T-helper 17 cell (primary cell): ENCODE measurements around the gene LRRC8D. TPM values are rescaled to one million over a fixed set of nuclear protein-coding genes. Genes with fewer than 3 reads are reported as not detected.
"Not testable (repeated sequence)": the region's sequence is repeated elsewhere in the genome, so short reads cannot be mapped to it uniquely, and the experiment has no call there.

Experiments used
- ATAC-seq: fragments of 150-1000 bp; cut with Tn5 transposase; 2 replicates; pipeline ENCODE4 v1.10.0; 2021; ENCODE audit warnings: mild to moderate bottlenecking, moderate library complexity
- DNase-seq, 3 donors: peaks; one replicate each; pipeline versions ENCODE4 v3.0.0 to v3.0.0-alpha.2; 2020 to 2021
- H3K9me3 ChIP-seq: one replicate; pipeline ENCODE4 v1.7.0; 2013; ENCODE audit warnings: low read length, mild to moderate bottlenecking; ENCODE audit not compliant: control insufficient read depth, poor library complexity, severe bottlenecking
- H3K27ac Mint-ChIP-seq: one replicate; pipeline ENCODE4 v1.8.0; 2022; ENCODE audit warnings: mild to moderate bottlenecking, moderate library complexity, mixed read lengths
- H3K27me3 Mint-ChIP-seq: one replicate; pipeline ENCODE4 v1.8.0; 2022; ENCODE audit warnings: mixed read lengths
- H3K36me3 Mint-ChIP-seq: one replicate; pipeline ENCODE4 v1.8.0; 2022; ENCODE audit warnings: low read depth, mixed read lengths
- H3K4me1 Mint-ChIP-seq: one replicate; pipeline ENCODE4 v1.8.0; 2022; ENCODE audit warnings: mild to moderate bottlenecking, mixed read lengths
- H3K4me3 Mint-ChIP-seq: one replicate; pipeline ENCODE4 v1.8.0; 2022; ENCODE audit warnings: mild to moderate bottlenecking, moderate library complexity, mixed read lengths
- total RNA-seq, 4 donors: library from RNA in 2 of 4; stranded (reverse) in 2 of 4; gene quantifications; one replicate each; pipeline ENCODE4 v1.2.3 and lab custom pipeline; 2022 to 2026

The LRRC8D gene
- total RNA-seq, 2 donors from 2014 or later, result 28.3 to 33.5 TPM

DNA sequence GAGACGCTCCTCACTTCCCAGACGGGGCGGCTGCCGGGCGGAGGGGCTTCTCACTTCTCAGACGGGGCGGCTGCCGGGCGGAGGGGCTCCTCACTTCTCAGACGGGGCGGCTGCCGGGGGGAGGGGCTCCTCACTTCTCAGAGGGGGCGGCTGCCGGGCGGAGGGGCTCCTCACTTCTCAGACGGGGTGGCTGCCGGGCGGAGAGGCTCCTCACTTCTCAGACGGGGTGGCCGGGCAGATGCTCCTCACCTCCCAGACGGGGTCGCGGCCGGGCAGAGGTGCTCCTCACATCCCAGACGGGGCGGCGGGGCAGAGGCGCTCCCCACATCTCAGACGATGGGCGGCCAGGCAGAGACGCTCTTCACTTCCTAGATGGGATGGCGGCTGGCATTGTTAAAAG, 23.0 kb upstream of the LRRC8D start:
- ATAC-seq, H3K27me3 Mint-ChIP-seq: not testable (repeated sequence)

DNA sequence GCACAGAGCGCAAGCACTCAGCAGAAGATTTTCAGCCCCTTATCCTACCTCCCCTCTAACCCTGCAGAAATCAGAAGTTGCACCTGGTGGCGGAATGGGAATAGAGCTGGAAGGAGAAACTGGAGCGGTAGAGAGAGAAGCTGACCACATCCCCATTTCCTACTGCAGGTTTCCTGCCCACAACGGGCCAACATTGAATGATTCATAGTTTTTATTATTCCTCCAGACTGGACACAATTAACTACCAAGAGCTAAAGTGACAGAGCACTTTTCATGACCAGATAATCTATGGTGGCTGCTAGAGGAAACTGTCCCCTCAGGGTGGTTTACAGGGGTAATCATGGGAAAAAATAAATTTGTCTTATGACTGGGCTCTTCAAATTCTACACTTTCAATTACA, 21.3 kb upstream of the LRRC8D start:
- Mint-ChIP-seq H3K36me3 (no peaks in the 10 kb centered on the region), H3K27me3 (peaks cover 6% of the 10 kb centered on the region), H3K4me3 (no peak overlapping the region), H3K4me1 (peaks cover 3% of the 10 kb centered on the region), H3K27ac (no peak overlapping the region)
- DNase-seq, result no peak
- no peak for ATAC-seq
- no peaks in the 10 kb centered on the region for H3K9me3 ChIP-seq

More for the DNA sequence above, 23.0 kb upstream of the LRRC8D start:
- not testable (repeated sequence) for H3K36me3 Mint-ChIP-seq, H3K4me1 Mint-ChIP-seq, H3K27ac Mint-ChIP-seq, H3K4me3 Mint-ChIP-seq, H3K9me3 ChIP-seq, DNase-seq

DNA sequence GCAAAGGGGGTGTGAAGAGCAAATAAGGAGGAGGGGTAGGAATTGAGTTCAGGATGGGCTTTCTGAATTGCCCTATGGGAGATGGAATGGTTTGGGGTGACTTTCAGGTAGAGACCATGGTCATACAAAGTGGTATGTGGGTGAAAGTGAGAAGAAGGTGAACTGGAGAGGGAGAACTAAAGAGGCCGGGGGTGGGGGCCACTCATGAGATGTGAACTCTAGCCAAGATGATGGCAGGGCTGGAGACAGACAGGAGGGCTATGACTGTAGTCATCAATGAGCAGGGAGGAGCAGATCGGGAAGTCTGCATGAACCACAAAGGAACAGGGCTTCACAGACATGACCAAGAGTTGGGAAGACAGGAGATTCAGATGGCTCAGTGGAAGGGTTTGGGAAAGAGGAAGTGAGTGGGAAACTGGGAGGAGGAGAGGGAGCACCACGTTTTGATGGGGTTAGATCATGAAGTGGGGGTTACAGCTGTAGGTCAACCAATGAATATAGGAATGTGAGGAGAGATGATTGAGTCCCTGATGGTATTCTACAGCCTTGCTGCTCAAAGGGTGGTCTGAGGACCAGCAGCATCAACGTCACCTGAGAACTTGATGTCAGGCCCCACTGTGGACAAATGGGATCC, 20.7 kb upstream of the LRRC8D start:
- Mint-ChIP-seq H3K36me3 (no peaks in the 10 kb centered on the region), H3K4me3 (no peak overlapping the region), H3K27me3 (peaks cover 6% of the 10 kb centered on the region), H3K4me1 (peaks cover 3% of the 10 kb centered on the region), H3K27ac (no peak overlapping the region)
- H3K9me3 ChIP-seq, result no peaks in the 10 kb centered on the region
- DNase-seq, result no peak
- no peak for ATAC-seq

DNA sequence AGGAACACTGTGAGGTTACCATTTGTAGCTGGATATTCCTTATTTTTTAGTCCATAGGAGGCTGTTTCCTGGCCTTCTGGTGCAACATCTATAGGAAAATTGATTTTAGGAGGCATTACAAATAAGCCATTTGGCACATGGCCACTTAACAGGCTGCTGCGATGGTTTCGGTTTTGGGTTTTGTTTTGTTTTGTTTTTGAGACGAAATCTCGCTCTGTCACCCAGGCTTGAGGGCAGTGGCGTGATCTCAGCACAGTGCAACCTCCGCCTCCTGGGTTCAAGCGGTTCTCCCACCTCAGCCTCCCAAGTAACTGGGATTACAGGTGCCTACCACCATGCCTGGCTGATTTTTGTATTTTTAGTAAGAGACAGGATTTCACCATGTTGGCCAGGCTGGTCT, 20.1 kb upstream of the LRRC8D start:
- no peaks in the 10 kb centered on the region for H3K9me3 ChIP-seq
- ATAC-seq (no peak), DNase-seq (no peak)
- Mint-ChIP-seq H3K4me1 (peaks cover 3% of the 10 kb centered on the region), H3K27me3 (peaks cover 6% of the 10 kb centered on the region), H3K4me3 (no peak overlapping the region), H3K27ac (no peak overlapping the region), H3K36me3 (no peaks in the 10 kb centered on the region)

DNA sequence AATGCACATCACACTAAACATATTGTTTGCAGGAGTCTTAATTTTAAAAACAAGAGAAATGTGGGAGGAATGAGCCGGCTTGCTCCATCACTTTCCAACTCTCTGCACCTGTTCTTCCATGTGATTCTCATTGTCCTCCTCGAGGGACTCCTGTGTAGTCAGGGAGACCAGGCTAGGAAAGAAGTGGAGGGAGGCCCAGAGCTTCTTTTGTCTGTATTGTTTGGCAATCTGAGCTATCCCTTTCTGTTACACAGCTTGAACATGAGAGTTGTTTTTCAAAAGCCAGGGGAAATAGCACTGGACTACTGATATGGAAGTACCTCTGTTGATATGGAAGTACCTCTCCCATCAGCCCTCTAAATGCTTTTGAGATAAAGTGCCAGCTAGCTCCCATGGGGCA, 18.8 kb upstream of the LRRC8D start:
- no peak for ATAC-seq
- peaks cover 6% of the 10 kb centered on the region for H3K27me3 Mint-ChIP-seq
- no peak overlapping the region for H3K27ac Mint-ChIP-seq
- DNase-seq, result no peak
- H3K4me1 Mint-ChIP-seq, result peaks cover 3% of the 10 kb centered on the region
- H3K36me3 Mint-ChIP-seq, result no peaks in the 10 kb centered on the region
- no peaks in the 10 kb centered on the region for H3K9me3 ChIP-seq
- no peak overlapping the region for H3K4me3 Mint-ChIP-seq

DNA sequence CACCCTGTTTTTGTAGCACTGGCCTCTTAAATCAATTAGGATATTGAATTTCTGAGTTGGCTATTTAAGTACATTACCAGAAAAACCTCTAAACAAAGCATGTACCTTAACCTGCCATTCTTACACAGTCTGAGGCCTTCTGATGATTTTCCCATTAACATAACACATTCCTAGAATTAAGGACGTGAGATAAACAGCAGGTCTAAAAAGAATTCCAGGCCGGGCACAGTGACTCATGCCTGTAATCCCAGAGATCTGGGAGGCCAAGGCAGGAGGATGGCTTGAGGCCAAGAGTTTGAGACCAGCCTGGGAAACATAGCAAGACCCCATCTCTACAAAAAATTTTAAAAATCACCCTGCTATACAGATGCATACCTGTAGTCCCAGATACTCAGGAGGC, 18.0 kb upstream of the LRRC8D start:
- ATAC-seq (no peak), DNase-seq (no peak)
- H3K9me3 ChIP-seq, result no peaks in the 10 kb centered on the region
- no peaks in the 10 kb centered on the region for H3K36me3 Mint-ChIP-seq
- no peak overlapping the region for H3K27ac Mint-ChIP-seq
- peaks cover 6% of the 10 kb centered on the region for H3K27me3 Mint-ChIP-seq
- no peak overlapping the region for H3K4me3 Mint-ChIP-seq
- H3K4me1 Mint-ChIP-seq, result peaks cover 3% of the 10 kb centered on the region

DNA sequence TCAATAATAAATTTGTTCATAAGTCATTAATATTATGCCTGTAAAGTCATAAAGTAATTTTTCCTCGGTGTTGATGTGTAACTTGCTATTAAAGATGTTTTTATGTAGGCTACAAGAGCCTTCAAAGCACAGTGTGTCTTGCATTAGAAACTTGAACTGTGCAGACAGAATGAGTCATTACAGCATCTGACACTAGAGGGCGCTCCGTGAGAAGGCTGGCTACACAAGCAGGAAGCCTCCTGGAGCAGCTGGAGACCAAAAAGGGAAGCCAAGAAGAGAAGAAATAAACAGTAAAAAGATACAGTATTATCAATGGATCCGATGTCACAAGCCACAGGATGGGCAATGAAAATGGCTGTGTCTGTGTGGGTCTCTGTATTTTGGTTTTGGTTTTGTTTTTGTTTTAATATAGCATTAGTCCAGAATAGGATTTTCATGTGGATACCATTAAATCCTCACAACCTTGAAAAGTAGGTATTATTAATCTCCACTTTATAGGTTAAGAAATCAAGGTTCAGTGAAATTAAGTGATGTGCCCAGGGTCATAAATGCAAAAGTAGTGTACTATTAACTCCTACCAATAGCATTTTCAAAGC, 16.1 kb upstream of the LRRC8D start:
- Mint-ChIP-seq H3K36me3 (peaks cover 1% of the 10 kb centered on the region), H3K27me3 (peaks cover 15% of the 10 kb centered on the region), H3K4me1 (peaks cover 2% of the 10 kb centered on the region), H3K27ac (no peak overlapping the region), H3K4me3 (no peak overlapping the region)
- peak; percentile 60 to 82 (median 61) for DNase-seq
- no peaks in the 10 kb centered on the region for H3K9me3 ChIP-seq
- peak; percentile 97 for ATAC-seq

DNA sequence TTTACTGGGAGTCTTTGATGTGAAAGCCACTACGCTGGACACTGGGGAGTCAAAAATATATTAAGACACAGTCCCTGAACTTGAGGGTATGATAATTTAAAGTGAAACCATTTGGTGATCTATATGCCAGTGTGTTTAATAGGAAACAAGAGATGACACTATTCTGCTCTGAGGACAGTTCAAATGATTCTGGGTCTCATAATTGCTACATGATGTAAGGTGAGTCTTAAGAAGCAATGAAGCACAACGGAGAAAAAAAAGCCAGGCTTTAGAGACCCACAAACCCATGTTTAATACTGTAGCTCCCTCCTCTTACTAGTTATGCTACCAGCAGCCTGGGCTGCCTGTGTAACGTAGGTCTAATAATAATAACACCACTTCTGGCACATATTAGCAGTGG, 14.2 kb upstream of the LRRC8D start:
- Mint-ChIP-seq H3K27ac (no peak overlapping the region), H3K4me3 (no peak overlapping the region), H3K36me3 (peaks cover 4% of the 10 kb centered on the region), H3K4me1 (no peaks in the 10 kb centered on the region), H3K27me3 (peaks cover 31% of the 10 kb centered on the region)
- ATAC-seq (no peak), DNase-seq (no peak)
- no peaks in the 10 kb centered on the region for H3K9me3 ChIP-seq

DNA sequence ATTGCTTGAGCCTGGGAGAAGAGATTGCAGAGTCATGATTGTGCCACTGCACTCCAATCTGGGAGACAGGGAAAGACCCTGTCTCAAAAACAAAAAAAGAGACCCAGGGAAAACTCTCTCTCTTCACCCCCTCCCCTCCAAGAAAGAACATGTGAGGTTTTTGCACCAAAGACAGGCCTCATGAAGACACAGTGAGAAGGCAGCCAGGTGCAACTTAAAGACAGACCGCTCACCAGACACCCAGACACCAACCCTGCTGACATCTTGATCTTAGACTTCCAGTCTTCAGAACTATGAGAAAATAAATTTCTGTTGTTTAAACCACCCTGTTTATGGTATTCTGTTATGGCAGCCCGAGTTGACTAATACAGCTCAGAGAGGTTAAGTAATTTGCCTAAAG, 13.3 kb upstream of the LRRC8D start:
- ATAC-seq (no peak), DNase-seq (no peak)
- Mint-ChIP-seq H3K4me1 (no peaks in the 10 kb centered on the region), H3K4me3 (no peak overlapping the region), H3K27ac (no peak overlapping the region), H3K27me3 (peaks cover 36% of the 10 kb centered on the region), H3K36me3 (peaks cover 4% of the 10 kb centered on the region)
- H3K9me3 ChIP-seq, result no peaks in the 10 kb centered on the region

DNA sequence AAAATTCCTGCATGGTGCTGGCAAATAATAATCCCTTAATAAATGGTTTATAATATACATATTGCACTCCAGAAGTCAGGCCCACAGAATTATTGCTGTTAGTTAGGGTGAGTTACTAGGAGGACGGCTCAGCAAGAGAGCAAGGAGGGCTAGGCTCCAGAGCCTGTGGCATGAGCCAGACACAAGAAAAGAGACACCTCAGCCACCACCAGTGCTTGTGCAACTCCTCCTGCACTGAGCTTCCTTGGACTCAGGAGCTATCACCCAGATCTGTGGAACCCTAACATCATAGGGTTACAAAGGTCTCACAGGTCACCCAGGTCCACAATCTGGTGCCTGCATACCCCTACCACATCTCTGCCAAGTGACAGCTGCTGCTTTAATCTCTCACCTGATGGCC, 12.8 kb upstream of the LRRC8D start:
- Mint-ChIP-seq H3K27me3 (peaks cover 40% of the 10 kb centered on the region), H3K27ac (no peak overlapping the region), H3K4me1 (peaks cover 1% of the 10 kb centered on the region), H3K4me3 (no peak overlapping the region), H3K36me3 (peaks cover 6% of the 10 kb centered on the region)
- ATAC-seq (no peak), DNase-seq (no peak)
- no peaks in the 10 kb centered on the region for H3K9me3 ChIP-seq

DNA sequence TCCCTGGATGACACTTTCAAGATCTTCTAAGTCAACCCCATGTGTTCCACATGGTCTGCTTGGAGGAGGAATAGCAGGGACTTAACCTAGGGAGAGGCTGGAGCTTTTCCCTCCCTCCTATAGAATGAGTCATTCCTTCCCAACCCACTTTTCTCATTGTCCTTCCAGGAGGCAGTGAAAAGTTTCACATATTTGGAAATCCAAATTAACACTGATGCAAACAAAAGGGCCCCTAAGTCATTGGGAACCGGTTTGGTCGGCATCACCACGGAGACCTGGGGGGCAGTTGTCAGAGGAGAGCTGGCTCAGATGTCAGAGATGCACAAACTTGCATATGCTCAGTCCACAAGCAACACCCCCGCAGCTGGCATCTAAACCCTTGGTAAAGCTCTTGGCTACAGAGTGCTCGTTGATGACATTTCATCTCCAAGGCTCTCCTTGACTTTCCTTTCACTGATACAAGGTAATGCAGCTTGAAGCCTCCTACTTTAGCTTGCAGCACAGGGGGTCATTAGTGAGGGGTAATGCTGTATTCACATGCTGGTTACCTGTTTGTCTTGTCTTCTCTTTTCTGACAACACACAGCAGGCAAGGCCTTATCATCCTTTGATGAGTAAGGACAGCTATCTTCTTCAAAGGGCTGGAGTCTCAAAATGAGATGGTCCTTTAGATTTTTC, 12.3 kb upstream of the LRRC8D start:
- Mint-ChIP-seq H3K36me3 (peaks cover 7% of the 10 kb centered on the region), H3K4me1 (peaks cover 2% of the 10 kb centered on the region), H3K27ac (no peak overlapping the region), H3K4me3 (no peak overlapping the region), H3K27me3 (peaks cover 43% of the 10 kb centered on the region)
- no peak for DNase-seq
- H3K9me3 ChIP-seq, result no peaks in the 10 kb centered on the region
- no peak for ATAC-seq

DNA sequence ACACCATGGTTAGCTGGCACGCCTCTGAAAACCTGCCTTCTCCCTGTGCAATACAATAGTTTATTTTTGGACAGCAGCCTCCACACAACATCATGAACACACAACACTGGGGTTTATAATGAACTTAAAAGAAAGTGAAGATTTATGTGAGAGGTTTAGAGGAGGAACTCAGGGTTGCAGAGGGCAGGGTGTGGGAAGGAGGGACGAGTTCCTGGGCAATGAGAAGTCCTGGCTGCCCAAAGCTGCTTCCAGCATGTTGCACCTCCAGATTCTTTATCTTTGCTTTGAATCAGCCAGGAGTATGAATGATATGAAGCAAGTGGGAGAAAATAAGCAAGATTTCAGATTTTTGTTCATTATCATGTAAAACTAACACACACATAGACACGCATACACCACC, 11.3 kb upstream of the LRRC8D start:
- H3K27ac Mint-ChIP-seq, result no peak overlapping the region
- ATAC-seq (no peak), DNase-seq (no peak)
- peaks cover 2% of the 10 kb centered on the region for H3K4me1 Mint-ChIP-seq
- peaks cover 47% of the 10 kb centered on the region for H3K27me3 Mint-ChIP-seq
- no peaks in the 10 kb centered on the region for H3K9me3 ChIP-seq
- no peak overlapping the region for H3K4me3 Mint-ChIP-seq
- H3K36me3 Mint-ChIP-seq, result peaks cover 9% of the 10 kb centered on the region

DNA sequence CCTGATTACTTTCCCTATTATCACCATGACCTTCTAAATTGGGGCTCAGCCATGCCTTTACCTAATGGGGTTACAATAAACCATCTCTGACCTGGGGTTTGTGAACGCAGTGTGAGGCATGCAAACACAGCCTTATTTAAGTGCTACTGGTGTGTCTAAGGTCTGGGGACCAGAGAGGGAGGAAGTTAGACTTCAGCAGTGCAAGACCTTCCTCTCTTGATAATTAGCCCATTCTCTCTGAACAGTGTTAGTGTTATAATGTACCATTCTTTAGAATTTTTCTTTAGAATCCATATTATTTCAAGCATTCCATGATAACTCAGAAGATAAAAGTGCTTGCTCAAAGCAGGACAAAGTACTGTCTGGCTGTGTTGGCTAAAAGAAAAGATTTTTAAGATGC, 10.5 kb upstream of the LRRC8D start:
- peaks cover 2% of the 10 kb centered on the region for H3K4me1 Mint-ChIP-seq
- no peaks in the 10 kb centered on the region for H3K9me3 ChIP-seq
- H3K4me3 Mint-ChIP-seq, result no peak overlapping the region
- H3K36me3 Mint-ChIP-seq, result peaks cover 9% of the 10 kb centered on the region
- DNase-seq, result no peak
- no peak overlapping the region for H3K27ac Mint-ChIP-seq
- ATAC-seq, result no peak
- peaks cover 55% of the 10 kb centered on the region for H3K27me3 Mint-ChIP-seq

DNA sequence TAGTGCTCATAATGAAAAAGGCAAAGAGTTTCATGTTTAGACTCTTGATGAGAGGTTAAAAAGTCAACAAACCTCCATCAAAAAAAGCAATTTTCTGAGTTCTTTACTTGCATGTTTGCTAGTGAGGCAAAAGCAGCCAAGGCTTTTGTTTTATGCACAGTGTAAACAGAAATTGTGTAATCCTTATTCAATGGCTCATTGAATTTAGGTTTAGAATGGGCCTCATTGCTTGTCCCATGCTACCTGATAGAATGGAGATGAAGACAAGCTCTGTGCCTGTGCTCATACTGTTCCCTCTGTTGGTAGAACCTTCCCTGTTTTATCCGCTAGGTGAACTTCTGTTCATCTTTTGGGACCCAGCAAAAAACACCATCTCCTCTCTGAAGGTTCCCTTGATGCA, 10.0 kb upstream of the LRRC8D start:
- ATAC-seq, result no peak
- DNase-seq, result no peak
- H3K27me3 Mint-ChIP-seq, result peaks cover 55% of the 10 kb centered on the region
- H3K4me1 Mint-ChIP-seq, result peaks cover 6% of the 10 kb centered on the region
- no peaks in the 10 kb centered on the region for H3K9me3 ChIP-seq
- peaks cover 9% of the 10 kb centered on the region for H3K36me3 Mint-ChIP-seq
- H3K4me3 Mint-ChIP-seq, result no peak overlapping the region
- no peak overlapping the region for H3K27ac Mint-ChIP-seq
